OCI-LY7 (cell line): ENCODE measurements around the gene AOPEP.

Experiments
- EZH2phosphoT487 ChIP-seq: fragments of 200-600 bp; sonication (generic); IDR thresholded peaks from 2 replicates; pipeline ENCODE4 v1.6.1; 2018; ENCODE audit warnings: low read depth, borderline replicate concordance, mild to moderate bottlenecking, mixed run types, antibody characterized with exemption, low read length, moderate library complexity, mixed read lengths
- TF ChIP-seq, protein P1 (sequence below): fragments of 200-600 bp; sonication (generic); conservative IDR thresholded peaks from 2 replicates; pipeline ENCODE4 v1.5.1; 2014; ENCODE audit warnings: mild to moderate bottlenecking, antibody characterized with exemption, low read length, moderate library complexity, mixed read lengths

DNA sequence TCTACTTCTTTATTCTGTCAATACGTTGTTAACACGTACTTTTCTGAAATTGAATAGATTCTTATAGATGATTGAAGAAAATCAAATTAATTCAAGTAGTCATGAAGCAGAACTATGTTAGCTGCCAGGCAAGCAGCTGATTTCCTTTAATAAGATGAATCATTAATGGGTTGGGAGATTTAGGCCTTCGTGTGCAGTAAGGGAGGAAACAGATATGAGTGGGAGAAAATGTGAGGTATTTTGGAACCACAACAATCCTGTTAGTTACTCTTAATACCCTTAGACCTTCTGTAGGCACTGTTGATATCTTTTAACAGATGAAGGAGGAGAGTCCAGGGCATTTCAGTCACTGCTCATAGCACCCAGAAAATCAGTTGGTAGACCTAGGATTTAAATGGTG is 121.0 kb downstream of the AOPEP start:
- TF ChIP-seq, protein P1, sequence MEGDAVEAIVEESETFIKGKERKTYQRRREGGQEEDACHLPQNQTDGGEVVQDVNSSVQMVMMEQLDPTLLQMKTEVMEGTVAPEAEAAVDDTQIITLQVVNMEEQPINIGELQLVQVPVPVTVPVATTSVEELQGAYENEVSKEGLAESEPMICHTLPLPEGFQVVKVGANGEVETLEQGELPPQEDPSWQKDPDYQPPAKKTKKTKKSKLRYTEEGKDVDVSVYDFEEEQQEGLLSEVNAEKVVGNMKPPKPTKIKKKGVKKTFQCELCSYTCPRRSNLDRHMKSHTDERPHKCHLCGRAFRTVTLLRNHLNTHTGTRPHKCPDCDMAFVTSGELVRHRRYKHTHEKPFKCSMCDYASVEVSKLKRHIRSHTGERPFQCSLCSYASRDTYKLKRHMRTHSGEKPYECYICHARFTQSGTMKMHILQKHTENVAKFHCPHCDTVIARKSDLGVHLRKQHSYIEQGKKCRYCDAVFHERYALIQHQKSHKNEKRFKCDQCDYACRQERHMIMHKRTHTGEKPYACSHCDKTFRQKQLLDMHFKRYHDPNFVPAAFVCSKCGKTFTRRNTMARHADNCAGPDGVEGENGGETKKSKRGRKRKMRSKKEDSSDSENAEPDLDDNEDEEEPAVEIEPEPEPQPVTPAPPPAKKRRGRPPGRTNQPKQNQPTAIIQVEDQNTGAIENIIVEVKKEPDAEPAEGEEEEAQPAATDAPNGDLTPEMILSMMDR = no peak
- TF ChIP-seq EZH2phosphoT487 = no peak
